ENCODE measurements around the gene FOXL2NB. TPM values are rescaled to one million over a fixed set of nuclear protein-coding genes. Genes with fewer than 3 reads are reported as not detected.

The FOXL2NB gene
- polyA plus RNA-seq, 2 of the 4 experiments (the other 2 are of a cell fraction) = 2.3 to 3.2 TPM

DNA sequence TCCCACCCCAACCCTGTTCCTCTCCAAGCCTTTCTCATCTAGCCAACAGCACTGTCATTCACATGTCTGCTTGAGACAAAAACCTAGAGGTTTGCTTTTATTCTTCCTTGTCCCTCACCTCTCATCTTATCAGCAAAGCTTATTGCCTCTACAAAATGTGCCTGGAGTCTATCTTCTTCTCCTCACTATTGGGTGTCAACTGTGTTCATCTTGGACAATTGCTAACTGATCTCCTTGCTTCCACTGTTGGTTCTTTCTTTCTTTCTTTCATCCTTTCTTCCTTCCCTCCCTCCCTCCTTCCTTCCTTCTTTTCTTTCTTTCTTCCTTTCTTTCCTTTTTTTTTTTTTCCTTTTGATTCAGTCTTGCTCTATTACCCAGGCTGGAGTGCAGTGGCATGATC lies 48.3 kb upstream of the FOXL2NB start (continued):
- TF ChIP-seq, protein P1, sequence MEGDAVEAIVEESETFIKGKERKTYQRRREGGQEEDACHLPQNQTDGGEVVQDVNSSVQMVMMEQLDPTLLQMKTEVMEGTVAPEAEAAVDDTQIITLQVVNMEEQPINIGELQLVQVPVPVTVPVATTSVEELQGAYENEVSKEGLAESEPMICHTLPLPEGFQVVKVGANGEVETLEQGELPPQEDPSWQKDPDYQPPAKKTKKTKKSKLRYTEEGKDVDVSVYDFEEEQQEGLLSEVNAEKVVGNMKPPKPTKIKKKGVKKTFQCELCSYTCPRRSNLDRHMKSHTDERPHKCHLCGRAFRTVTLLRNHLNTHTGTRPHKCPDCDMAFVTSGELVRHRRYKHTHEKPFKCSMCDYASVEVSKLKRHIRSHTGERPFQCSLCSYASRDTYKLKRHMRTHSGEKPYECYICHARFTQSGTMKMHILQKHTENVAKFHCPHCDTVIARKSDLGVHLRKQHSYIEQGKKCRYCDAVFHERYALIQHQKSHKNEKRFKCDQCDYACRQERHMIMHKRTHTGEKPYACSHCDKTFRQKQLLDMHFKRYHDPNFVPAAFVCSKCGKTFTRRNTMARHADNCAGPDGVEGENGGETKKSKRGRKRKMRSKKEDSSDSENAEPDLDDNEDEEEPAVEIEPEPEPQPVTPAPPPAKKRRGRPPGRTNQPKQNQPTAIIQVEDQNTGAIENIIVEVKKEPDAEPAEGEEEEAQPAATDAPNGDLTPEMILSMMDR (IDR thresholded peaks at IDR 0.05) = no peak
- TF ChIP-seq RCOR1 (IDR thresholded peaks at IDR 0.05; ENCODE audit: low read depth, low read length) = no peak

- no peak for TF ChIP-seq RAD21 (conservative IDR thresholded peaks at IDR 0.05 in 1 of 2, IDR thresholded peaks at IDR 0.05 in 1 of 2)
- no peak for TF ChIP-seq EHMT2 (IDR thresholded peaks at IDR 0.05; ENCODE audit: low read depth)
- TF ChIP-seq RNF2 (IDR thresholded peaks at IDR 0.05; ENCODE audit: borderline replicate concordance, low read depth) = no peak
- TF ChIP-seq ELK1 (IDR thresholded peaks at IDR 0.05; ENCODE audit: low read depth, low read length) = no peak
- TF ChIP-seq JUNB (IDR thresholded peaks at IDR 0.05) = no peak
- no peak for TF ChIP-seq ZC3H11A (IDR thresholded peaks at IDR 0.05)
- Histone ChIP-seq H3K4me3 (no peak overlapping the region), H3K4me1 (no peaks in the 10 kb centered on the region), H3K9me3 (no peaks in the 10 kb centered on the region), H3K27ac (no peak overlapping the region), H3K4me2 (no peak overlapping the region)
- no peak for DNase-seq (ENCODE audit: low read depth in 1 of 2, low spot score in 1 of 2)
- WGBS (ENCODE audit: missing lambda C conversion rate) = 67% methylated on average over 5 of the region's 5 CpGs
- no peak for ATAC-seq
- POLR2A ChIA-PET = no interaction called here
- FAIRE-seq = no peak
- CTCF ChIA-PET = interaction anchor here (0.6 to 3.5 kb wide), 4 partner anchors 13 to 447 kb away, joined by 3 to 19 read pairs (median 4); no protein-coding TSS in a partner anchor
These were observed 47.5 kb upstream of the FOXL2NB start for GRCh38 chr3:138899351-138899991.

DNA sequence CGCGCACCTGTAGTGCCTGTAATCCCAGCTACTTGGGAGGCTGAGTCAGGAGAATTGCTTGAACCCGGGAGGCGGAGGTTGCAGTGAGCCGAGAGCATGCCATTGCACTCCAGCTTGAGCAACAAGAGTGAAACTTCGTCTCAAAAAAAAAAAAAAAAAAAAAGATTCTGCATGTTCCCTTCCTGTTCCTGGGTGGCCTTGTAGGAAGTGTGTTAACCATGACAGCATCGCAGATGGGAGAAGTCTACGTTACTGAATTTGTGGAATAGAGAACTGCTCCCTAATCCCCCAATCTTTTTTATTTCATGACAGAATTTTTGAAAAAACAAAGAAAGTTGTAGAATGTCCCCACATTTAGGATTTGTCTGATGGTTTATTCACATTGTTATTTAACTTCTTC lies 45.5 kb upstream of the FOXL2NB start:
- CTCF ChIA-PET = interaction anchor here (0.6 to 1.9 kb wide), 3 partner anchors 12 to 380 kb away, joined by 3 to 9 read pairs (median 4); no protein-coding TSS in a partner anchor
- 55% methylated on average over 8 of the region's 8 CpGs for WGBS (ENCODE audit: missing lambda C conversion rate)

More for the DNA sequence above, 45.5 kb upstream of the FOXL2NB start:
- Histone ChIP-seq H3K9me3 (no peaks in the 10 kb centered on the region), H3K4me2 (no peak overlapping the region), H3K27ac (no peak overlapping the region), H3K4me1 (no peaks in the 10 kb centered on the region), H3K4me3 (no peak overlapping the region)
- POLR2A ChIA-PET = no interaction called here
- TF ChIP-seq, protein P2, sequence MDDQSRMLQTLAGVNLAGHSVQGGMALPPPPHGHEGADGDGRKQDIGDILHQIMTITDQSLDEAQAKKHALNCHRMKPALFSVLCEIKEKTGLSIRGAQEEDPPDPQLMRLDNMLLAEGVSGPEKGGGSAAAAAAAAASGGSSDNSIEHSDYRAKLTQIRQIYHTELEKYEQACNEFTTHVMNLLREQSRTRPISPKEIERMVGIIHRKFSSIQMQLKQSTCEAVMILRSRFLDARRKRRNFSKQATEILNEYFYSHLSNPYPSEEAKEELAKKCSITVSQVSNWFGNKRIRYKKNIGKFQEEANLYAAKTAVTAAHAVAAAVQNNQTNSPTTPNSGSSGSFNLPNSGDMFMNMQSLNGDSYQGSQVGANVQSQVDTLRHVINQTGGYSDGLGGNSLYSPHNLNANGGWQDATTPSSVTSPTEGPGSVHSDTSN (IDR thresholded peaks at IDR 0.05) = no peak
- TF ChIP-seq, protein P3, sequence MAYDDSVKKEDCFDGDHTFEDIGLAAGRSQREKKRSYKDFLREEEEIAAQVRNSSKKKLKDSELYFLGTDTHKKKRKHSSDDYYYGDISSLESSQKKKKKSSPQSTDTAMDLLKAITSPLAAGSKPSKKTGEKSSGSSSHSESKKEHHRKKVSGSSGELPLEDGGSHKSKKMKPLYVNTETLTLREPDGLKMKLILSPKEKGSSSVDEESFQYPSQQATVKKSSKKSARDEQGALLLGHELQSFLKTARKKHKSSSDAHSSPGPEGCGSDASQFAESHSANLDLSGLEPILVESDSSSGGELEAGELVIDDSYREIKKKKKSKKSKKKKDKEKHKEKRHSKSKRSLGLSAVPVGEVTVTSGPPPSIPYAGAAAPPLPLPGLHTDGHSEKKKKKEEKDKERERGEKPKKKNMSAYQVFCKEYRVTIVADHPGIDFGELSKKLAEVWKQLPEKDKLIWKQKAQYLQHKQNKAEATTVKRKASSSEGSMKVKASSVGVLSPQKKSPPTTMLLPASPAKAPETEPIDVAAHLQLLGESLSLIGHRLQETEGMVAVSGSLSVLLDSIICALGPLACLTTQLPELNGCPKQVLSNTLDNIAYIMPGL (CRISPR knock-in tag; IDR thresholded peaks at IDR 0.05; ENCODE audit: borderline replicate concordance) = no peak
- TF ChIP-seq CBX2 (IDR thresholded peaks at IDR 0.05; ENCODE audit: borderline replicate concordance, low read depth) = no peak
- no peak for TF ChIP-seq MYC (IDR thresholded peaks at IDR 0.05; ENCODE audit: borderline replicate concordance, low read length)
- TF ChIP-seq RARB (CRISPR knock-in tag; IDR thresholded peaks at IDR 0.05) = no peak
- TF ChIP-seq ZSCAN20 (CRISPR knock-in tag; IDR thresholded peaks at IDR 0.05) = no peak
- TF ChIP-seq TFCP2L1 (CRISPR knock-in tag; IDR thresholded peaks at IDR 0.05) = no peak
- TF ChIP-seq CEBPB (IDR thresholded peaks at IDR 0.05) = no peak
- no peak for DNase-seq (ENCODE audit: low read depth in 1 of 2, low spot score in 1 of 2)
- FAIRE-seq = no peak
- ATAC-seq = no peak
